Stimulated activated CD8-positive, alpha-beta memory T cell treated with anti-CD3 and anti-CD28 coated beads, Interleukin-12 subunit alpha, Interleukin-12 subunit beta, amount 100 ng/mL, for 1 hour (primary cell): ENCODE data around the gene CACNA1B.

ENCODE experiments used
- DNase-seq: peaks from one replicate; pipeline ENCODE4 v3.0.0-alpha.2; 2020; ENCODE audit warnings: low read depth

Gene CACNA1B

DNA sequence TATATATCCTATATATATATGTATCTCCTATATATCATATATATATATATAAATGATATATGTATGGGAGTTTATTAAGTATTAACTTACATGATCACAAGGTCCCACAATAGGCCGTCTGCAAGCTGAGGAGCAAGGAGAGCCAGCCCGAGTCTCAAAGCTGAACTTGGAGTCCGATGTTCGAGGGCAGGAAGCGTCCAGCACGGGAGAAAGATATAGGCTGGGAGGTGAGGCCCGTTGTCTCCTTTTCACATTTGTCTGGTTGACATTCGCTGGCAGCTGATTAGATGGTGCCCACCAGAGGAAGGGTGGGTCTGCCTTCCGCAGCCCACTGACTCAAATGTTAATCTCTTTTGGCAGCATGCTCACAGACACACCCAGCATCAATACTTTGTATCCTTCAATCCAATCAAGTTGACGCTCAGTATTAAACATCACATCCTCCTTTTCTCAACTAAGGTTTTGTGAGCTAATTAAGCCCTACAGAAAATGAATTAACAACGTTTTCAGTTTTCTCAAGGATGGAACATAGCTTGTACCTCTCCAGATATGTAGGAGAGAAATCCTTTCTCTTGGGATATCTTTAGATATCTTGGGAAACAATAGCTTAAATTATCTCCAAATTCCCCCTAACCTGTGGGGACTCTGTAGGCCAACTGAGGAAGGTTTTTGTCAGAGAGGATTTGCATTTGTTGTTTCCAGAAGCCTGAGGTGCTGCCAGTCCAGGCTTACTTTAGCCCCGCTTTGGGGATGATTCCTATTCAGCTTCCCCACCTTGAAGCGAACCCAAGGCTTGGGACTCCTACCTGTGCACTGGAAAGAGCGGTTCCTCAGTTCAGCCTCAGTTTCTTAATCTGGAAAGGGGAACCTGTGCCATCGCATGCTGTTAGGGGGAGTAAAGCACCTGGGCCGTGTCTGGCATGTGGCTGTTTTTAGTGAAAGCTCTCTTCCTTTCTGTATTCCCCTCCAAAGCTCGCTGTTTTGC is 163.2 kb downstream of the CACNA1B start:
- no peak for DNase-seq

- DNase-seq: no peak
Observed at GRCh38 chr9:138042146-138042545, 164.6 kb downstream of the CACNA1B start.

- no peak for DNase-seq
Observed at GRCh38 chr9:138042640-138043039, 165.1 kb downstream of the CACNA1B start.

DNA sequence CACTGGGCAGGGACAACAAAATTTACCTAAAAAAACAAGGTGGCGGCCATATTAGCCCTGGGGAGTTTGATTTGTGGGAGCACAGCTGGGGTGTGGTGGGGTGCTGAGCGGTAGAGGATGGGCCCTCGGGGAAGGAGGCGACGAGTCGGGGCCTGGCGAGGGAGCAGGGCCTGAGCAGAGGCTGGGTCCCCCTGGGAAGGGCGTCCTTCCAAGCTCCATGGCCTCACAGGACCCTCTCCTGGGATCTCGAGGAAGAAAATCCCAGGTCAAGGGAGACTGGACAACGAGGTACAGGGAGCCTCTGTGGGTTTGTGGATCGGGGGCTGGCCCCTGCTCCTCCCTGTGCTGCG is 165.5 kb downstream of the CACNA1B start:
- no peak for DNase-seq

DNA sequence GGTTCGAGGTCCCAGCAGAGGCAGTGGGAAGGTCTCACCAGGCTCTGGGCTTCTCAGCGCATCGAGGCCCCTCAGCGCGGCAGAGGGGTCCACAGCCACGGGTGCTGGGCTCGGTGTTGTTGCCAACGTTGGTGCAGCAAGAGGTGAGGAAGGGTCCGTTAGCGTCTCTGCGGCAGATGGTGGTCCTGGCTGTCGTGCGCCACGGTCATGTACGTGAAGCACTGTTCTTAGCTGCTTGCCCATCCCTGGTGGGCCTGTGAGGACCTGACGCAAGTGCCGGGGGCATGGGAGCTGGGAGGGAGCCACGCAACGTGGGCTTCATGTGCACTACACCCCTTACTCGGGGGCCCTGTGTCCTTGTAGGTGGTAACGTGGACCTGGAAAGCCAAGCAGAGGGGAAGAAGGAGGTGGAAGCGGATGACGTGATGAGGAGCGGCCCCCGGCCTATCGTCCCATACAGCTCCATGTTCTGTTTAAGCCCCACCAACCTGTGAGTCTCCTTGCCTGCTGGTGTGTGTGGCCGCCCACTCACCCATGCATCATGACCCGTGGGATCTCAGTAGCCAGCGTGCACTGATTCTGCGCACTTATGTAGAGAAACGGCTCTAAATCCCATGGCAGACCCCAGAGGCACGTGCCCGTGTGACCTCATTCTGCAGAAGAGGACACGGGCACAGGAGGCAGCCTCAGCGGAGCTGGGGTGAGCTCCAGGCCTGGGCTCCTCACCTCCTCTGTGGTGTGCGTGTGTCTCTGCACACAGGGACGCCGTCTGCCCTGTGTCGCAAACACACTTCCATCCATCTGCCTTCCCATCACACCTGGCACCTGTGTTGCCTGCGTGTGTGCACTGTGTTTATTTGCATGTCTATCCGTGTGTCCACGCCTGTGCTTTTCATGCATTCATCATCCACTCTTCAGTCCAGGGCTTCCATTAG is 166.1 kb downstream of the CACNA1B start:
- no peak for DNase-seq

DNA sequence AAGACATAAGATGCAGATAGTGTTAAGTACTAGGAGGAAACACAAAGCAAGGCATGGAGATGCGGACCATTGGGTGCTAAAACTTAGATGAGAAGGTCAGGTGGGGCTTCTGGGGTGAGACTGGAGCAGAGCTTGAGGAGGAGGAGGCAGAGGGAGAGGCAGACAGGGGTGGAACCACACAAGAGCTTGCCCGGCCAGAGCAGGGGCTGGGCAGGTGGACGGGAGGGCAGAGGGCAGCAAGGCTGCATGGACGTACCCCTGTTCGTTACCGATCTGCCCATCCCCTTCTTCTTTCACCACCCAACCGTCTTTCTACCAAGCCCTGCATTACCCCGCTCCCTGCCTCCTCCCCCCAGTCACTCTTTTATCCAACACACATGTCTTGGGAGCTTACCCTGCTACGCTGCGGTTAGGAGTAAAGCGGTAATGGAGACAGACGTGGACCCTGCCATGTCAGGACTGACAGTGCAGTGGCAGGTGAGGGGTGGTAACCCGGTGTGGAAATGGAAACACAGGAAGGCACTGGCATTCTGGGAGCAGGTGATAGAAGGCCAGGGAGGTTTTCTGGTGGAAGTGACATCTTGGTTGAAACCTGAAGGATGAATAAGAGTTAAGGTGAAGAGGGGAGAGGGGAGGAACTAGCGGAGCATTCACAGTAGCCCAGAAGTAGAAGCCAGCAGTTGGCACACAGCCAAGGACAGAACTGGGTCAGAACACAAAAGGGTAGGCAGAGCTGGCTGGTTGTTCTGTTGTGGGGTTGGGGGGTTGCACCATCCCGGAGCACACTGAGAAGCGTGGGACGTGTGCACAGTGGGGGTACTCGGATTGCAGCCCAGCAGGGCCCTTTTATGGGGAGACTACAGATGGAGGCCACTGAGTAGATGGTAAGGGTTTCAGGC is 167.2 kb downstream of the CACNA1B start:
- no peak for DNase-seq

GRCh38 chr9:138045541-138046490 is 168.2 kb downstream of the CACNA1B start:
- DNase-seq: no peak

GRCh38 chr9:138046641-138047301 is 169.2 kb downstream of the CACNA1B start:
- no peak for DNase-seq

GRCh38 chr9:138047469-138048040 is 170.0 kb downstream of the CACNA1B start:
- no peak for DNase-seq

DNA sequence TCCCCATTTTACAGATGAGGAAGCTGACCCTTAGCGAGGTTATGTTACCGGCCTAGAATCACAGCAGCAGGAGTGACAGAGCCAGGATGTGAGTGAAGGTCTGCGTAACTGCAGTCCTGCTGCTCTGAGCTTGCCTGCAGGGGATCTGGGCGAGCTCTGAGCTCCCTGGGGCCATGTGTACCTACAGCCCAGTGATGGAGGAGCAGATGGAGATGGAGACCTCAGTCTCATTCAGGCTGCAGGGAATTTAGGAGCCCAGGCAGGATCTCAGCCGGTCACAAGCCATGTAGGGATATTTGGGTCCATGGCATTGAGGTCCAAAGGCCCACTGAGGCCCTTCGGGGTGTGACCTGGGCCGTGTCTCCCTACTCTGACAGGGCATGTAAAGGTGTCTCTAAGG is 170.6 kb downstream of the CACNA1B start:
- DNase-seq: no peak

- no peak for DNase-seq
Observed at GRCh38 chr9:138049085-138049778, 171.7 kb downstream of the CACNA1B start.

GRCh38 chr9:138049779-138050471 is 172.3 kb downstream of the CACNA1B start:
- DNase-seq: no peak

DNA sequence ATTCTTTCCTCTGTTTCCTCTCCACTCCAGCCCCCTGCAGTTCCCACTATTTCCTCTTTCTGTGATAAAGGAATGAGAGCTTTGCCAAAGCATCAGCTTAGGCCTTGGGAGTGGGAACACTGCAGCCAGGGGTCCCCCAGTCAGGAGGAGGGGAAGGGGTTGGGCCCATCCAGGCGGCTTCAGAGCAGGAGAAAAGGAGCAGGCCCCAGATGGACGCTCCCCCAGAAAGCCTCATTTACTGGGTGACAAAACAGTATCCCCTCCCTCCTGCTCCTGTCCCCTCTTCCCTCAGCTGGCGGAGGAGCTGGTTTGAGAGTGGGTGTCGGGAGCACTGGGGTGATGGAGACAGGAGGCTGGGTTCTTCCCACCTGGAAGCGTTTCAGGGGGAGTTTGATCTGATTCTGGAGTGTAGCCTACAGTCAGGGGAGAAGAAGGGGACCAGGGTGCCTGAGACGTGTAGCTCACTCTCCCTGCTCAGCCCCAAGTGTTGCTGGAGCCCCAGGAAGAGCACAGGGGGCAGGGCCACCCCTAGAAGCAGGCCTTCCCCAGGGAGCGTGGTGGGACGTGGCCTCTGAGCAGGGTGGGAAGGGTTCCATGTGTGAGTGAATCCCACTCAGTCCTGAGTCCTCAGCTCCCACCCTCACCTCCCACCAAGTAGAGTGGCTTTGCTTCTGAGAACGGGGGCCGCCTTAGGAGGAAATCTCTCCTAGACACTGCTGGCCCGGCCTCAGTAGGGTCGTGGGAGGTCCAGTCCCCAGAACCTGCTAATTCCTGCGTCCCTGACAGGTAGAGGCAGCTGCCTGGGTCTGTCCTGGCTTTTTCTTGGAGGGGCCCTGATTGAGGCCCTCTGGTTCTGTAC is 173.1 kb downstream of the CACNA1B start:
- no peak for DNase-seq

GRCh38 chr9:138051586-138052321 is 174.2 kb downstream of the CACNA1B start:
- DNase-seq: no peak

DNA sequence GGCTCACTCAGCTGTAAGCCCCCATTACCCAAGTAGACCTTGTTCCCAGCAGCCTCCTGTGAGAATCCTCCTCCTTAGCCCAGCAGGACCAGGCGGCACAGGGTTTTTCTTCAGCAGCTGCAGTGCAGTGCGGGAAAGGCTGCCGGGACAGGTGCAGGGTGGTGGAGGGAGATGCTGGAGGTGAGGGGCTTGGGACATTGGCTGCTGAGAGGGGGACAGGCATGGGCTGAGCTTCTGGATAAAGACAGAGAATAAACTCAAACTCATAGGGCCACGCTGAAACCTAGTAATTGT is 174.7 kb downstream of the CACNA1B start:
- no peak for DNase-seq

- DNase-seq: no peak
Observed at GRCh38 chr9:138052635-138053320, 175.2 kb downstream of the CACNA1B start.
